ENCODE measurements around the gene VAT1L.
A peak's percentile ranks its signal among the peaks of the same experiment; 100 is the strongest.

VAT1L gene

DNA sequence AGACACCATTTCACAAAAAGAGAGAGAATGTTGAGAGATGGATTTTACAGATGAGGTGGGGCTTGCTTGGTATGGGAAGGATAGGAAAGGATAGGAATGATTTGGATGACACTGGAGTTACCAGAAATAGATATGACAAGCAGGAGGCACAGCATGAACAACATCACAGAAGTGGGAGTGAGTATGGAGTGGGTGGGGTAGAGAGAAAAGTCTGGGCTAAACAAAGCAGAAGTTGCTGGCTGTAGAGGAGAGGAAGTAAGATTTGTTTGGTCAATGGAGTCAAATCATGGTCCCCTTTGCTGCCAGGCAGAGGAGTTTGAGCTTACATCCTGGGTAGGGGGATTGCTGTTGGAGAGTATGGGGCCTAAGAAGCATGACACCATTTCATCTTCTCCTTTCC, 101.7 kb downstream of the VAT1L start:
- no peaks in the 10 kb centered on the region for H3K9me3 ChIP-seq (ENCODE audit: control insufficient read depth, low read length)
- no peak overlapping the region for H4K91ac ChIP-seq (ENCODE audit: low read length)
- no peak overlapping the region for H2BK5ac ChIP-seq (ENCODE audit: low read depth, low read length, poor library complexity, severe bottlenecking)
- no peak overlapping the region for H3K14ac ChIP-seq (ENCODE audit: low read length in 2 of 2)
- no peak overlapping the region for H2BK15ac ChIP-seq (ENCODE audit: low read depth, poor library complexity, severe bottlenecking)
- H2AK5ac ChIP-seq (ENCODE audit: low read length, severe bottlenecking): no peak overlapping the region
- DNase-seq: no peak
- H3K18ac ChIP-seq (ENCODE audit: low read depth in 1 of 2, low read length in 2 of 2): no peak overlapping the region
- no peaks in the 10 kb centered on the region for H3K36me3 ChIP-seq (ENCODE audit: control insufficient read depth in 1 of 2, insufficient read depth in 2 of 2, low read depth in 1 of 2, low read length in 2 of 2)
- no peak overlapping the region for H2BK12ac ChIP-seq (ENCODE audit: low read length in 2 of 2)
- H3K4me1 ChIP-seq (ENCODE audit: control insufficient read depth, insufficient read depth, low read depth, low read length): no peaks in the 10 kb centered on the region
- H3K27me3 ChIP-seq (ENCODE audit: control insufficient read depth in 1 of 2, insufficient read depth in 1 of 2, low read length in 2 of 2): peaks cover 0 to 15% of the 10 kb centered on the region in 2 experiments
- no peak overlapping the region for H3K27ac ChIP-seq (ENCODE audit: low read length, poor library complexity, severe bottlenecking)
- H3K79me1 ChIP-seq (replicated peaks; ENCODE audit: low read length, poor library complexity, severe bottlenecking): no peaks in the 10 kb centered on the region
- no peak overlapping the region for H3K4me3 ChIP-seq (ENCODE audit: insufficient read depth in 1 of 2, low read depth in 1 of 2, low read length in 2 of 2)
- H2BK120ac ChIP-seq (ENCODE audit: low read depth, low read length): no peak overlapping the region
- H3K9ac ChIP-seq (ENCODE audit: low read length): no peak overlapping the region
- H4K8ac ChIP-seq (ENCODE audit: low read length): no peak overlapping the region
- peak overlapping the region; percentile 1 for H2AFZ ChIP-seq (ENCODE audit: low read depth, low read length)
- no peak overlapping the region for H3K4ac ChIP-seq (ENCODE audit: low read depth in 1 of 2, low read length in 2 of 2)
- no peak overlapping the region for H3K23ac ChIP-seq (ENCODE audit: low read length in 2 of 2)
- H3K4me2 ChIP-seq (ENCODE audit: low read length, poor library complexity, severe bottlenecking): no peak overlapping the region

DNA sequence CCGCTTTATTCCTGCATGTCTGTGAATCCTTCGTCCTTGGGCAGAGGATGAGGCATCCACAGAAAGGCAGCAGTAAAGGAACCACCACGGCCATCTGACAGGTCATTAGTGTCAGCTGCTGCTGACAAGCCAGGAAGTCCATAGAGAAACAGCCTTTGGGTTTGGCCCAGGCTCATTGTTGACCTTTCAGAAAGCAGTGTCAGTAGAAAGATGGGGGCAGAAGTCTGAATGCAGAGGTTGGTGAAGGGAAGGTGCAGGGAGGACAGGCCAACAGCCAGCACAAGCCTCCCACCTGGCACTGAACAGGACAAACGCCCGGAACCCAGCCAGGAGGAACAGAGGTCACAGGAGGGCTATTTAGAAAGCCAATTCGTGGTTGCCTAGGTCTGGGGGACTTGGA, 105.8 kb downstream of the VAT1L start:
- H2AK5ac ChIP-seq (ENCODE audit: low read length, severe bottlenecking): no peak overlapping the region
- no peak overlapping the region for H3K4ac ChIP-seq (ENCODE audit: low read depth in 1 of 2, low read length in 2 of 2)
- H3K14ac ChIP-seq (ENCODE audit: low read length in 2 of 2): no peak overlapping the region
- H4K91ac ChIP-seq (ENCODE audit: low read length): no peak overlapping the region
- no peaks in the 10 kb centered on the region for H3K9me3 ChIP-seq (ENCODE audit: control insufficient read depth, low read length)
- H3K27me3 ChIP-seq (ENCODE audit: control insufficient read depth in 1 of 2, insufficient read depth in 1 of 2, low read length in 2 of 2): peaks cover 0 to 4% of the 10 kb centered on the region in 2 experiments
- no peak overlapping the region for H3K4me3 ChIP-seq (ENCODE audit: insufficient read depth in 1 of 2, low read depth in 1 of 2, low read length in 2 of 2)
- WGBS: 59% methylated on average over 6 of the region's 6 CpGs
- no peaks in the 10 kb centered on the region for H3K79me1 ChIP-seq (replicated peaks; ENCODE audit: low read length, poor library complexity, severe bottlenecking)
- no peak overlapping the region for H3K23ac ChIP-seq (ENCODE audit: low read length in 2 of 2)
- H2AFZ ChIP-seq (ENCODE audit: low read depth, low read length): no peak overlapping the region
- H2BK12ac ChIP-seq (ENCODE audit: low read length in 2 of 2): peak overlapping the region; percentile 2 to 7
- H4K8ac ChIP-seq (ENCODE audit: low read length): no peak overlapping the region
- no peaks in the 10 kb centered on the region for H3K36me3 ChIP-seq (ENCODE audit: control insufficient read depth in 1 of 2, insufficient read depth in 2 of 2, low read depth in 1 of 2, low read length in 2 of 2)
- H2BK15ac ChIP-seq (ENCODE audit: low read depth, poor library complexity, severe bottlenecking): no peak overlapping the region
- H3K18ac ChIP-seq (ENCODE audit: low read depth in 1 of 2, low read length in 2 of 2): no peak overlapping the region
- no peak for DNase-seq
- H3K4me1 ChIP-seq (ENCODE audit: control insufficient read depth, insufficient read depth, low read depth, low read length): no peaks in the 10 kb centered on the region
- H2BK5ac ChIP-seq (ENCODE audit: low read depth, low read length, poor library complexity, severe bottlenecking): no peak overlapping the region
- H3K27ac ChIP-seq (ENCODE audit: low read length, poor library complexity, severe bottlenecking): no peak overlapping the region
- H2BK120ac ChIP-seq (ENCODE audit: low read depth, low read length): no peak overlapping the region
- no peak overlapping the region for H3K4me2 ChIP-seq (ENCODE audit: low read length, poor library complexity, severe bottlenecking)
- H3K9ac ChIP-seq (ENCODE audit: low read length): no peak overlapping the region

GRCh38 chr16:77895962-77896361, 107.6 kb downstream of the VAT1L start:
- Histone ChIP-seq H3K14ac (ENCODE audit: low read length in 2 of 2) (no peak overlapping the region), H4K91ac (ENCODE audit: low read length) (no peak overlapping the region), H2BK120ac (ENCODE audit: low read depth, low read length) (no peak overlapping the region), H4K8ac (ENCODE audit: low read length) (no peak overlapping the region), H3K18ac (ENCODE audit: low read depth in 1 of 2, low read length in 2 of 2) (peak overlapping the region in 1 of 2 experiments; percentile 55), H2BK15ac (ENCODE audit: low read depth, poor library complexity, severe bottlenecking) (no peak overlapping the region), H3K9me3 (ENCODE audit: control insufficient read depth, low read length) (no peaks in the 10 kb centered on the region), H3K4me1 (ENCODE audit: control insufficient read depth, insufficient read depth, low read depth, low read length) (no peaks in the 10 kb centered on the region), H3K79me1 (replicated peaks; ENCODE audit: low read length, poor library complexity, severe bottlenecking) (no peaks in the 10 kb centered on the region), H3K4me2 (ENCODE audit: low read length, poor library complexity, severe bottlenecking) (no peak overlapping the region), H3K23ac (ENCODE audit: low read length in 2 of 2) (no peak overlapping the region), H2AK5ac (ENCODE audit: low read length, severe bottlenecking) (no peak overlapping the region), H3K36me3 (ENCODE audit: control insufficient read depth in 1 of 2, insufficient read depth in 2 of 2, low read depth in 1 of 2, low read length in 2 of 2) (no peaks in the 10 kb centered on the region), H3K4ac (ENCODE audit: low read depth in 1 of 2, low read length in 2 of 2) (peak overlapping the region in 1 of 2 experiments; percentile 68), H2AFZ (ENCODE audit: low read depth, low read length) (no peak overlapping the region), H3K9ac (ENCODE audit: low read length) (no peak overlapping the region), H3K27ac (ENCODE audit: low read length, poor library complexity, severe bottlenecking) (no peak overlapping the region), H3K27me3 (ENCODE audit: control insufficient read depth in 1 of 2, insufficient read depth in 1 of 2, low read length in 2 of 2) (no peaks in the 10 kb centered on the region), H3K4me3 (ENCODE audit: insufficient read depth in 1 of 2, low read depth in 1 of 2, low read length in 2 of 2) (no peak overlapping the region), H2BK12ac (ENCODE audit: low read length in 2 of 2) (peak overlapping the region; percentile 62 to 81), H2BK5ac (ENCODE audit: low read depth, low read length, poor library complexity, severe bottlenecking) (no peak overlapping the region)
- no peak for DNase-seq
- WGBS: 80% methylated on average over 7 of the region's 7 CpGs

- H2BK5ac ChIP-seq (ENCODE audit: low read depth, low read length, poor library complexity, severe bottlenecking): no peak overlapping the region
- no peaks in the 10 kb centered on the region for H3K4me1 ChIP-seq (ENCODE audit: control insufficient read depth, insufficient read depth, low read depth, low read length)
- H2AFZ ChIP-seq (ENCODE audit: low read depth, low read length): no peak overlapping the region
- no peaks in the 10 kb centered on the region for H3K27me3 ChIP-seq (ENCODE audit: control insufficient read depth in 1 of 2, insufficient read depth in 1 of 2, low read length in 2 of 2)
- WGBS: 25% methylated on average over 6 of the region's 7 CpGs
- H2BK12ac ChIP-seq (ENCODE audit: low read length in 2 of 2): peak overlapping the region; percentile 6 to 64
- peak overlapping the region; percentile 1 to 16 for H3K18ac ChIP-seq (ENCODE audit: low read depth in 1 of 2, low read length in 2 of 2)
- no peak overlapping the region for H2BK15ac ChIP-seq (ENCODE audit: low read depth, poor library complexity, severe bottlenecking)
- H3K79me1 ChIP-seq (replicated peaks; ENCODE audit: low read length, poor library complexity, severe bottlenecking): no peaks in the 10 kb centered on the region
- no peak overlapping the region for H3K4me3 ChIP-seq (ENCODE audit: insufficient read depth in 1 of 2, low read depth in 1 of 2, low read length in 2 of 2)
- H3K27ac ChIP-seq (ENCODE audit: low read length, poor library complexity, severe bottlenecking): no peak overlapping the region
- peak; percentile 78 for DNase-seq
- no peak overlapping the region for H2AK5ac ChIP-seq (ENCODE audit: low read length, severe bottlenecking)
- H3K9ac ChIP-seq (ENCODE audit: low read length): no peak overlapping the region
- no peak overlapping the region for H4K8ac ChIP-seq (ENCODE audit: low read length)
- no peak overlapping the region for H3K14ac ChIP-seq (ENCODE audit: low read length in 2 of 2)
- no peak overlapping the region for H2BK120ac ChIP-seq (ENCODE audit: low read depth, low read length)
- H3K4ac ChIP-seq (ENCODE audit: low read depth in 1 of 2, low read length in 2 of 2): no peak overlapping the region
- H3K4me2 ChIP-seq (ENCODE audit: low read length, poor library complexity, severe bottlenecking): no peak overlapping the region
- no peaks in the 10 kb centered on the region for H3K9me3 ChIP-seq (ENCODE audit: control insufficient read depth, low read length)
- H3K36me3 ChIP-seq (ENCODE audit: control insufficient read depth in 1 of 2, insufficient read depth in 2 of 2, low read depth in 1 of 2, low read length in 2 of 2): no peaks in the 10 kb centered on the region
- no peak overlapping the region for H3K23ac ChIP-seq (ENCODE audit: low read length in 2 of 2)
- no peak overlapping the region for H4K91ac ChIP-seq (ENCODE audit: low read length)
These were observed 108.2 kb downstream of the VAT1L start for GRCh38 chr16:77896415-77897128.

All from mesenchymal stem cell (in vitro differentiated cells and primary cell).